HepG2 (cell line): ENCODE results near the gene TBC1D10B. TPM values are rescaled to one million over a fixed set of nuclear protein-coding genes. Genes with fewer than 3 reads are reported as not detected.
A peak's percentile ranks its signal among the peaks of the same experiment; 100 is the strongest.

Experiments
- CERS6 ChIP-seq: sonication (generic); formaldehyde crosslinking; IDR thresholded peaks from 2 replicates; pipeline ENCODE4 v1.5.0; 2020; ENCODE audit warnings: missing genetic modification reagents
- ESRRA ChIP-seq: sonication (generic); formaldehyde crosslinking; IDR thresholded peaks from 2 replicates; pipeline ENCODE4 v1.5.1; 2020; ENCODE audit warnings: mild to moderate bottlenecking, low read depth, missing genetic modification reagents
- FOSL2 ChIP-seq: sonication (generic); formaldehyde crosslinking; IDR thresholded peaks from 2 replicates; pipeline ENCODE4 v1.4.0; 2020; ENCODE audit warnings: missing genetic modification reagents
- HOXA5 ChIP-seq: sonication (generic); formaldehyde crosslinking; IDR thresholded peaks from 2 replicates; pipeline ENCODE4 v1.4.0; 2020; ENCODE audit warnings: missing genetic modification reagents
- HOXA9 ChIP-seq: sonication (generic); formaldehyde crosslinking; IDR thresholded peaks from 2 replicates; pipeline ENCODE4 v1.8.1; 2022; ENCODE audit warnings: missing genetic modification reagents, mild to moderate bottlenecking, moderate library complexity, borderline replicate concordance
- MAX ChIP-seq: IDR thresholded peaks from 2 replicates; pipeline ENCODE4 v1.6.1; 2012; ENCODE audit warnings: inconsistent platforms
- MLLT10 ChIP-seq: sonication (generic); formaldehyde crosslinking; IDR thresholded peaks from 2 replicates; pipeline ENCODE4 v1.4.0; 2020; ENCODE audit warnings: missing genetic modification reagents
- PRDM10 ChIP-seq: sonication (generic); formaldehyde crosslinking; IDR thresholded peaks from 2 replicates; pipeline ENCODE4 v1.4.0; 2020; ENCODE audit warnings: low read depth, missing genetic modification reagents
- PRPF4 ChIP-seq: fragments of 200-400 bp; formaldehyde crosslinking; IDR thresholded peaks from 2 replicates; pipeline ENCODE4 v1.6.1; 2016; ENCODE audit warnings: low read length, low read depth; ENCODE audit not compliant: poor library complexity, severe bottlenecking
- SMAD1 ChIP-seq: sonication (generic); formaldehyde crosslinking; IDR thresholded peaks from 2 replicates; pipeline ENCODE4 v1.4.0; 2020; ENCODE audit warnings: missing genetic modification reagents, low read depth, mild to moderate bottlenecking, borderline replicate concordance
- SP2 ChIP-seq: sonication (generic); formaldehyde crosslinking; IDR thresholded peaks from 2 replicates; pipeline ENCODE4 v1.5.1; 2020; ENCODE audit warnings: mild to moderate bottlenecking, missing genetic modification reagents
- TIGD3 ChIP-seq: sonication (generic); formaldehyde crosslinking; IDR thresholded peaks from 2 replicates; pipeline ENCODE4 v1.5.1; 2020; ENCODE audit warnings: mild to moderate bottlenecking, missing genetic modification reagents, borderline replicate concordance
- ZNF24 ChIP-seq: fragments of 450-650 bp; IDR thresholded peaks from 2 replicates; pipeline ENCODE4 v1.6.1; 2017; ENCODE audit warnings: antibody characterized with exemption, mild to moderate bottlenecking
- ZNF251 ChIP-seq: sonication (generic); formaldehyde crosslinking; IDR thresholded peaks from 2 replicates; pipeline ENCODE4 v1.9.0; 2021; ENCODE audit warnings: mild to moderate bottlenecking, missing genetic modification reagents
- ZNF256 ChIP-seq: sonication (generic); formaldehyde crosslinking; conservative IDR thresholded peaks from 2 replicates; pipeline ENCODE4 v1.4.0; 2020; ENCODE audit warnings: missing genetic modification reagents
- ZNF326 ChIP-seq: sonication (generic); formaldehyde crosslinking; IDR thresholded peaks from 2 replicates; pipeline ENCODE4 v1.4.0; 2020; ENCODE audit warnings: missing genetic modification reagents, borderline replicate concordance
- ZNF501 ChIP-seq: sonication (generic); formaldehyde crosslinking; IDR thresholded peaks from 2 replicates; pipeline ENCODE4 v1.5.1; 2020; ENCODE audit warnings: mild to moderate bottlenecking, moderate library complexity, missing genetic modification reagents
- ZNF563 ChIP-seq: sonication (generic); formaldehyde crosslinking; IDR thresholded peaks from 2 replicates; pipeline ENCODE4 v1.8.0; 2022; ENCODE audit warnings: mild to moderate bottlenecking, moderate library complexity, missing genetic modification reagents
- ZNF674 ChIP-seq: sonication (generic); formaldehyde crosslinking; IDR thresholded peaks from 2 replicates; pipeline ENCODE4 v1.5.0; 2020; ENCODE audit warnings: low read depth, mild to moderate bottlenecking, missing genetic modification reagents
- ZNF782 ChIP-seq: sonication (generic); formaldehyde crosslinking; IDR thresholded peaks from 2 replicates; pipeline ENCODE4 v1.4.0; 2020; ENCODE audit warnings: missing genetic modification reagents, mild to moderate bottlenecking, borderline replicate concordance
- polyA plus RNA-seq, 8 experiments: library from polyadenylated mRNA; depleted of rRNA in 3 of 8; stranded (reverse) in 7 of 8; unstranded in 1 of 8; fragments of >200 nt; fragmentation: Illumina TruSeq in 4 of 8; extraction: Trizol in 4 of 8; gene quantifications; 2 replicates each; pipeline versions ENCODE4 v1.2.1 to v1.2.3, GENCODE V29; 2011 to 2016; ENCODE audit warnings: low read depth in 4 of 8, missing spikeins in 1 of 8, mixed read lengths in 1 of 8; ENCODE audit not compliant: insufficient read depth in 1 of 8
- total RNA-seq, 5 experiments: library from RNA; depleted of rRNA; stranded (reverse); fragments of >200 nt; fragmentation: Illumina TruSeq; extraction: Trizol; gene quantifications; 2 replicates each; pipeline ENCODE4 v1.2.3, GENCODE V29; 2016; ENCODE audit warnings: low read depth in 1 of 5
- TF ChIP-seq, protein P1 (sequence below): sonication (generic); formaldehyde crosslinking; IDR thresholded peaks from 2 replicates; pipeline ENCODE4 v1.4.0; 2020; ENCODE audit warnings: missing genetic modification reagents

The TBC1D10B gene
- total and polyA plus RNA-seq, 2 of the 13 experiments (the other 11 are each of a cell fraction or from before 2014, with no cell fraction given): 15.7 to 24.8 TPM

GRCh38 chr16:30355144-30355953 is 14.9 kb downstream of the TBC1D10B start, which contains the start of gene CD2BP2 (continued):
- TF ChIP-seq ZNF501 (CRISPR knock-in tag) (peak; percentile 77), FOSL2 (CRISPR knock-in tag) (peak; percentile 75), ZNF563 (peak; percentile 15), MAX (peak; percentile 93), ZNF256 (CRISPR knock-in tag) (peak; percentile 70; the same call in 1 of the 2 replicates), SP2 (CRISPR knock-in tag) (peak; percentile 57; the same call in 1 of the 2 replicates), HOXA5 (CRISPR knock-in tag) (peak; percentile 97), SMAD1 (CRISPR knock-in tag) (no peak; the same call in 1 of the 2 replicates), TIGD3 (CRISPR knock-in tag) (no peak), ZNF24 (0 out of 2 replicates have a peak, but pooled peaks have one; percentile 17), ZNF251 (CRISPR knock-in tag) (0 out of 2 replicates have a peak, but pooled peaks have one; percentile 6), ZNF674 (CRISPR knock-in tag) (peak; percentile 96; the same call in 1 of the 2 replicates), HOXA9 (CRISPR knock-in tag) (no peak), ESRRA (CRISPR knock-in tag) (peak; percentile 74), MLLT10 (CRISPR knock-in tag) (no peak), PRDM10 (CRISPR knock-in tag) (no peak; the same call in 1 of the 2 replicates), PRPF4 (no peak), ZNF326 (CRISPR knock-in tag) (no peak), CERS6 (no peak), ZNF782 (CRISPR knock-in tag) (peak; percentile 35; the same call in 1 of the 2 replicates)
- TF ChIP-seq, protein P1, sequence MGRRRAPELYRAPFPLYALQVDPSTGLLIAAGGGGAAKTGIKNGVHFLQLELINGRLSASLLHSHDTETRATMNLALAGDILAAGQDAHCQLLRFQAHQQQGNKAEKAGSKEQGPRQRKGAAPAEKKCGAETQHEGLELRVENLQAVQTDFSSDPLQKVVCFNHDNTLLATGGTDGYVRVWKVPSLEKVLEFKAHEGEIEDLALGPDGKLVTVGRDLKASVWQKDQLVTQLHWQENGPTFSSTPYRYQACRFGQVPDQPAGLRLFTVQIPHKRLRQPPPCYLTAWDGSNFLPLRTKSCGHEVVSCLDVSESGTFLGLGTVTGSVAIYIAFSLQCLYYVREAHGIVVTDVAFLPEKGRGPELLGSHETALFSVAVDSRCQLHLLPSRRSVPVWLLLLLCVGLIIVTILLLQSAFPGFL (CRISPR knock-in tag): no peak
